NCI-H82 (cell line): ENCODE results near the gene PCGF2.

Experiments used
- DNase-seq: peaks from one replicate; lab custom pipeline; 2025; lab: John Stamatoyannopoulos, UW

Gene PCGF2

GRCh38 chr17:38719289-38719942, 28.7 kb downstream of the PCGF2 start:
- DNase-seq, result no peak

- no peak for DNase-seq
Measured at GRCh38 chr17:38717139-38717745, 30.9 kb downstream of the PCGF2 start.

DNA sequence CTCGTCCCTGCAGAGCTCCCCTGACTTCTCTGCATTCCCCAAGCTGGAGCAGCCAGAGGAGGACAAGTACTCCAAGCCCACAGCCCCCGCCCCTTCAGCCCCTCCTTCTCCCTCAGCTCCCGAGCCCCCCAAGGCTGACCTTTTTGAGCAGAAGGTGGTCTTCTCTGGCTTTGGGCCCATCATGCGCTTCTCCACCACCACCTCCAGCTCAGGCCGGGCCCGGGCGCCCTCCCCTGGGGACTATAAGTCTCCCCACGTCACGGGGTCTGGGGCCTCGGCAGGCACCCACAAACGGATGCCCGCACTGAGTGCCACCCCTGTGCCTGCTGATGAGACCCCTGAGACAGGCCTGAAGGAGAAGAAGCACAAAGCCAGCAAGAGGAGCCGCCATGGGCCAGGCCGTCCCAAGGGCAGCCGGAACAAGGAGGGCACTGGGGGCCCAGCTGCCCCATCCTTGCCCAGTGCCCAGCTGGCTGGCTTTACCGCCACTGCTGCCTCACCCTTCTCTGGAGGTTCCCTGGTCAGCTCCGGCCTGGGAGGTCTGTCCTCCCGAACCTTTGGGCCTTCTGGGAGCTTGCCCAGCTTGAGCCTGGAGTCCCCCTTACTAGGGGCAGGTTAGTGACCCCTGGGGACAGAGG, 31.6 kb downstream of the PCGF2 start:
- DNase-seq, result no peak

- DNase-seq, result no peak
Measured at GRCh38 chr17:38715216-38715943, 32.8 kb downstream of the PCGF2 start.

- no peak for DNase-seq
Measured at GRCh38 chr17:38713456-38714075, 34.6 kb downstream of the PCGF2 start.

GRCh38 chr17:38712593-38712992, 35.5 kb downstream of the PCGF2 start:
- DNase-seq, result no peak

- DNase-seq, result no peak
Measured at GRCh38 chr17:38711792-38712571, 36.2 kb downstream of the PCGF2 start.

DNA sequence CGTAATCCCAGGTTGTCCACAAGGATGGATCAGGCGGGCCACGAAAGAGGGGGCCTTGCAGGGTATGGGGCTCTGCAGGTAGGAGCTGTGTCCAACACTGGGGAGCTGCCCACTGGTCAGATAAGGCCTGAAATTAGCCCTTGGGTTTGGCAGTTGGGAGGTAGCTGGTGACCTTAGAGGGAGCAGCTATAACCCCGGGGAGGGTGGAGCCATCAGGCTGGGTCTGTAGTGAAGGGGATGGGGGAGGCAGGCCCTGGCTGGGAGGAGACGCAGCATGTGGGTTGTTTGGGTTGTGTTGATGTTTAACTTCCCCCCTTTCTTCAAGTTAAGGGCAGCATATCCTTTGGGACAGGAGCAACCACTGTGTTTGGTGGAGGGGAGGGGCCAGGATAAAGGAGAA, 37.2 kb downstream of the PCGF2 start:
- DNase-seq, result no peak

DNA sequence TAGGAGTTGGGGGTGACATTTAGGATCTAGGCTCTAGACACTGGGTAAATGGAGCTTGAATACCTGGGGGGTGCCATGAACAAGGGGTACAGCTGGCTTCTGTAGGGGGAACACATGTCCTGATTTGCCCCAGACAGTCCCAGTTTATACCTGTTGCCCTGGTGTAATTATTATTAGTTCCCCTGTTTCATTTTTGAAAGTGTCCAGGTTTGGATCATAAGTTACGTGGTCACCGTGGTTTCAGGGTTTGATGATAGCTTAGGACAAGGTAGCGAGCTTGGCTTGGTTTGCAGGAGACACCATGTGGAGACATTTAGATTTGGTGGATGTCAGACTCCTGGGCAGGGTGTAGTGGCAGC, 37.6 kb downstream of the PCGF2 start:
- no peak for DNase-seq

DNA sequence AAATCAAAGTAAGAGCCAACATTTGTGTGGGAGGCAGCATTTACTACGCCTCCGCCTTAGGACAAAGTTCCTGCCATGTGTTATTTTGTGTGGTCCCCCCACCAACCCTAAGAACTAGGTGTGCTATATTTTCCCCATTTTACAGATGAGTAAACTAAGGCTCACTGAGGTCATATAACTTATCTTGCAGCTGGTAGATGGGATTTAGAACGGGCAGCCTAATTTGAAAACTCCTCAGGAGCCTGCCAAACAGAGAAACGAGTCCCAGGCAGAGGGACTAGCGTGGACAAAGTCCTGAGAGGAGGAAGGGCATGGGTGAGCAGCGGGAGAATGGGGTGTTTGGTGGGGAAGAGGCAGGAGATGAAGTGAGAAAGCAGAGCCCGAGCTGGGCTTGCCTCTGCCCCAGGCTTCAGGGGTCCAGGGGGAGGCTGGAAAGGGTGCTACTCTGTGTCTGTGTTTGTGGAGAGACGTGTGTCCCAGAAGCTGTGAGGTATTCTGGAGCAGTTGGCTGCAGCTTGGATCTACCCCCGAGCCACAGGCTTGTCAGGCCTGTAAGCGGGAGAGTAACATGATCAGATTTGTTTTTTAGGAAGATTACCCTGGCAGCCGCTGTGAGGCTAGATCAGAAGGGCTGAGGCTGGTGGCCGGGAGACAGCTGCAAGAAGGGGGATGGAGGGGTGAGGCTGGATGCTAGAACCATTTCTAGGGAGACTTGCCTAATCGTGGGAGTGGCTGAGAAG, 38.1 kb downstream of the PCGF2 start:
- peak; percentile 84 for DNase-seq

DNA sequence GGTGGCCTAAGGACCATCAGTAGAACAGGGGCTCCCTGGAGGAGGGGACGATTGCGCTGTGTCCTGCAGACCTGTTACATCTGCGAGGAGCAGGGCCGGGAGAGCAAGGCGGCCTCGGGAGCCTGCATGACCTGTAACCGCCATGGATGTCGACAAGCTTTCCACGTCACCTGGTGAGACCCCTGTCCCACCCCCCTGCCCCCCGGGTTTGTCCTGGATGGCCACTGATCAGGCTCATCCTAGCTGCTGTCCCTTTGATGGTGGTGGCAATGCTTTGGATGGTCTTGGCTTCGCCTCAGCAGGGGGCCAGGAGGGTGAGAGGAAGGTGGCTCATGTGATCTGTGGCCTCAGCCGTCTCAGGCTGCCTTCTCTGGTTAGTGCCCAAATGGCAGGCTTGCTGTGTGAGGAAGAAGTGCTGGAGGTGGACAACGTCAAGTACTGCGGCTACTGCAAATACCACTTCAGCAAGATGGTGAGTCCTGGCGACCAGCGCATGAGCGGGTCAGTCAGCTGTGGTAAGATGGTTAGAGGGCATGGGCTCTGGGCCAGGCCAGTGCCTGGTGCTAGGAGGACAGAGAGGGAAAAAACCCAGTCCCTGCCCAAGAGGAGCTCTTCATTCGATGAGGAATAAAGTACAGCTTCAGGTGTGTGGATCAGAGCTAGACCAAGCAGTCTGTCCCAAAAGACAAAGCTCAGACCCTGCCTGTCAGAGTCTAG, 38.9 kb downstream of the PCGF2 start:
- no peak for DNase-seq

DNA sequence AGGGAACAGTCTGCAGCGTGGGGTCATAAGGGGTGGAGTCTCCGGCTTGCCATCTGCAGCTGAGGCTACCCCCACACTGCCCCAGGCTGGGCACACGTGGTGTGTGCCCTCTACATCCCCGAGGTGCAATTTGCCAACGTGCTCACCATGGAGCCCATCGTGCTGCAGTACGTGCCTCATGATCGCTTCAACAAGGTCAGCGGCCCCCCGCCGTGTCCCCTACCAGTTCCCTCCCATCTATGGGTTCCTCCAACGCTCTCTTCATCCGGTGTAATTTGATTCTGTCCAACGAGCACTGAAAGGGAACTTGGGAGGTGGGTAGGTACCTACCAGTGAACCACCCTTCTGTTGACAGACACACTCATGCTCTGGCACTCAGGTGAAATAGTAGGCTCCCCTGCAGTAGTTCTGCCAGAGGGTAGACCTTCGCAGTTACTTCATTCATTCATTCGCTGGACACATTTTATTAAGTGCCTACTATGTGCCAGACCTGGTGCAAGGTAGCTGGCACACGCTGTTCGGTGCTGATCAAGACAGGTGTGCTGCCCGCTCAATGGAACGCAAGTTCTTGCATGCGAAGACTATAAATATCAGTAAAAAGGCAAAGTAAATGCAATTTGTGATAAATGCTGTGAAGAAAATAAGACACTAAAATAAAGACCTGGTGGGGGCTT, 40.3 kb downstream of the PCGF2 start:
- DNase-seq, result no peak

- peak; percentile 54 for DNase-seq
Measured at GRCh38 chr17:38706505-38707216, 41.5 kb downstream of the PCGF2 start.

DNA sequence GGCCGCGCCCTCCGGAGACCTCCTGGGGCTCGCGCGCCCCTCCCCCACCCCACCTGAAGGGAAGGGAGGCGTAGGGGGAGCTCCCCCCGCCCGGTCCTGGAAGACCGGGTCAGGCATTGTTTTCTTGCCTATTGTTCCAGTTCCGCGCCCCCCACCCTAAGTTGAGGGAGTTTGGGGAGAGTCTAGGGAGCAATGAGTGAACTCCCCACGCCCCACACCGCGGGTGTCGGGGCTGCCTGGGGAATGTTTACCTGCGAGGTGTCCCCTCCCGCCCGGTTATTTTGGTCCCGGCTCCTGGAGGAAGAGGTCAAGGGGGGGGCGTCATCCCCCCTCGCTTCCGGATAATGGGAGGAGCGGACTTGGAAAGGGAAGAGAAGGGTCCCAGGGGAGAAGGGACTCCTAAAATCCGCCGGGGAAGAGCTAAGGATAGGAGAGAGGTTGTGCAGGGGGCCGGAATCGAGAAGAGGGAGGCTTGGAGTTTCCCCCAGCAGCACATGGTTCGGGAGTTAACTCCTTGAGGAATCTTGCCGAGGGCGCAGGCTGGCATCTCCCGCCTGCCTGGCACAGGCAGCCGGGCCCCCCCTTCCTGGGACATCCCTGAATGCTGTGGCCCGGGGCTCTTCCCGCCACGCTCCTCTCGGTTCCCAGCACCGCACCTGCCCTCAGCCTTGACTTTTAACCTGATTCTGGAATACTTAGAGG, 42.2 kb downstream of the PCGF2 start:
- DNase-seq, result peak; percentile 95

- DNase-seq, result no peak
Measured at GRCh38 chr17:38705523-38705802, 42.7 kb downstream of the PCGF2 start.

- peak; percentile 86 for DNase-seq
Measured at GRCh38 chr17:38704606-38705522, 43.3 kb downstream of the PCGF2 start, which contains the start of gene MLLT6. MLLT6 (plus strand) TSS chr17:38705273; CDS start chr17:38705633, 360 bp downstream.
